ENCODE results near the gene PLEK.
"Not testable (repeated sequence)": the region's sequence is repeated elsewhere in the genome, so short reads cannot be mapped to it uniquely, and the experiment has no call there.

The PLEK gene

GRCh38 chr2:68356599-68357239, 8.4 kb upstream of the PLEK start:
- no peak for DNase-seq

GRCh38 chr2:68357605-68358337, 7.3 kb upstream of the PLEK start:
- DNase-seq, result no peak

GRCh38 chr2:68359889-68360288, 5.2 kb upstream of the PLEK start:
- DNase-seq, result no peak

- peak; percentile 76 to 80 for DNase-seq
Measured at GRCh38 chr2:68362069-68362468, 3.0 kb upstream of the PLEK start.

GRCh38 chr2:68362749-68363148, 2.3 kb upstream of the PLEK start:
- DNase-seq, result no peak

- no peak for DNase-seq
Measured at GRCh38 chr2:68363721-68364120, 1.4 kb upstream of the PLEK start.

GRCh38 chr2:68366083-68366560, 1.0 kb downstream of the PLEK start:
- no peak for DNase-seq

GRCh38 chr2:68367953-68368653, 3.0 kb downstream of the PLEK start:
- no peak for DNase-seq

GRCh38 chr2:68368654-68369336, 3.7 kb downstream of the PLEK start:
- DNase-seq, result no peak

GRCh38 chr2:68369337-68369734, 4.3 kb downstream of the PLEK start:
- DNase-seq, result no peak

- DNase-seq, result no peak
Measured at GRCh38 chr2:68371138-68371537, 6.1 kb downstream of the PLEK start.

GRCh38 chr2:68371581-68371980, 6.5 kb downstream of the PLEK start:
- DNase-seq, result no peak

- no peak for DNase-seq
Measured at GRCh38 chr2:68372485-68372884, 7.4 kb downstream of the PLEK start.

- no peak for DNase-seq
Measured at GRCh38 chr2:68374184-68374583, 9.1 kb downstream of the PLEK start.

- DNase-seq, result no peak
Measured at GRCh38 chr2:68375582-68375981, 10.5 kb downstream of the PLEK start.

- DNase-seq, result no peak
Measured at GRCh38 chr2:68377137-68377780, 12.2 kb downstream of the PLEK start.

GRCh38 chr2:68378779-68379178, 13.7 kb downstream of the PLEK start:
- not testable (repeated sequence) for DNase-seq

- no peak for DNase-seq
Measured at GRCh38 chr2:68379184-68379708, 14.2 kb downstream of the PLEK start.

- DNase-seq, result no peak
Measured at GRCh38 chr2:68383778-68384177, 18.7 kb downstream of the PLEK start.

GRCh38 chr2:68384485-68385107, 19.5 kb downstream of the PLEK start:
- no peak for DNase-seq

GRCh38 chr2:68385220-68385906, 20.3 kb downstream of the PLEK start:
- peak in 1 of 2 experiments; percentile 30 for DNase-seq

Data from stimulated activated CD4-positive, alpha-beta T cell treated with anti-CD3 and anti-CD28 coated beads, Interleukin-4, amount 100 ng/mL, for 4 hours (primary cell).